K562 (cell line): ENCODE results near the gene GAS2L1. TPM values are rescaled to one million over a fixed set of nuclear protein-coding genes. Genes with fewer than 3 reads are reported as not detected.

Experiments used
- ATAC-seq: fragments of 200-7000 bp; cut with Tn5 transposase; 3 replicates; pipeline ENCODE4 v1.9.1; 2020; ENCODE audit warnings: moderate library complexity
- BruUV-seq: library from RNA; stranded (reverse); fragments of 400-500 nt; replicated peaks from 2 replicates; lab custom pipeline; 2021; lab: Mats Ljungman, UMichigan
- CTCF ChIA-PET: fragments of 300-600 bp; formaldehyde crosslinking; extraction: SDS; loops from one replicate; lab custom pipeline; 2021; ENCODE audit warnings: low intra/inter-chr PET ratio; lab: Yijun Ruan, JAX
- POLR2A ChIA-PET: fragments of 300-600, 350-650 bp; sonication (Branson Sonifier 250); formaldehyde crosslinking; extraction: SDS; loops from one replicate; lab custom pipeline; 2021; ENCODE audit warnings: antibody characterized with exemption, inconsistent platforms; lab: Yijun Ruan, JAX
- DNase-seq, 4 experiments: peaks; one replicate each; pipeline versions ENCODE4 v3.0.0 to v3.0.0-alpha.2; 2011 to 2018; ENCODE audit warnings: low spot score in 3 of 4, mixed read lengths in 3 of 4; ENCODE audit errors: extremely low read depth in 1 of 4
- FAIRE-seq: peaks from 2 replicates; lab custom pipeline; 2011; peaks lifted over from hg19 to GRCh38; lab: Jason Lieb, UNC
- H2AFZ ChIP-seq: 2 replicates; pipeline ENCODE4 v1.6.0; 2011; ENCODE audit warnings: low read depth, low read length, control low read depth, inconsistent platforms
- H3K27ac ChIP-seq: fragments of 200-600 bp; 3 replicates; pipeline ENCODE4 v1.8.0; 2011; ENCODE audit warnings: low read depth, mild to moderate bottlenecking, control low read depth, inconsistent platforms, low read length, moderate library complexity, mixed read lengths; ENCODE audit errors: extremely low read depth
- H3K27me3 ChIP-seq, 2 experiments: fragments of 300-600 bp in 1 of 2; 2 replicates in 1 of 2; 3 replicates in 1 of 2; pipeline versions ENCODE4 v1.6.0 to v1.8.0; 2011; ENCODE audit warnings: inconsistent platforms in 2 of 2, low read length in 2 of 2, mild to moderate bottlenecking in 1 of 2, mixed read lengths in 1 of 2, moderate library complexity in 1 of 2; ENCODE audit not compliant: control insufficient read depth in 2 of 2, insufficient read depth in 2 of 2
- H3K36me3 ChIP-seq: fragments of 300-600 bp; 3 replicates; pipeline ENCODE4 v1.8.0; 2011; ENCODE audit warnings: mild to moderate bottlenecking, low read length, inconsistent platforms; ENCODE audit not compliant: control insufficient read depth, insufficient read depth
- H3K4me1 ChIP-seq, 2 experiments: fragments of 200-600 bp in 1 of 2; replicated peaks in 1 of 2; 2 replicates in 1 of 2; 3 replicates in 1 of 2; pipeline versions ENCODE4 v1.5.1 to v1.8.0; 2011; ENCODE audit warnings: inconsistent platforms in 2 of 2, low read length in 2 of 2, mild to moderate bottlenecking in 1 of 2, mixed read lengths in 1 of 2, moderate library complexity in 1 of 2; ENCODE audit not compliant: control insufficient read depth in 2 of 2, insufficient read depth in 2 of 2
- H3K4me2 ChIP-seq: 2 replicates; pipeline ENCODE4 v1.6.1; 2011; ENCODE audit warnings: low read length, control low read depth, inconsistent platforms, mixed read lengths; ENCODE audit not compliant: insufficient read depth
- H3K4me3 ChIP-seq: fragments of 200-600 bp; sonication (generic), shearing (Covaris generic); 2 replicates; pipeline ENCODE4 v1.5.1; 2016; ENCODE audit warnings: control low read depth, inconsistent platforms
- H3K79me2 ChIP-seq: fragments of 200-600 bp; 3 replicates; pipeline ENCODE4 v1.8.0; 2011; ENCODE audit warnings: low read length, inconsistent platforms; ENCODE audit not compliant: control insufficient read depth, insufficient read depth
- H3K9ac ChIP-seq, 2 experiments: 2 replicates each; pipeline versions ENCODE4 v1.6.0 to v1.6.1; 2011; ENCODE audit warnings: low read depth in 2 of 2, low read length in 2 of 2, control low read depth in 1 of 2, inconsistent platforms in 1 of 2, mild to moderate bottlenecking in 1 of 2, mixed read lengths in 1 of 2; ENCODE audit not compliant: insufficient read depth in 1 of 2
- H3K9me1 ChIP-seq: one replicate; pipeline ENCODE4 v1.6.0; 2011; ENCODE audit warnings: inconsistent platforms, mild to moderate bottlenecking, low read length, moderate library complexity; ENCODE audit not compliant: control insufficient read depth, insufficient read depth
- H3K9me3 ChIP-seq: replicated peaks from 2 replicates; pipeline ENCODE4 v1.5.1; 2011; ENCODE audit warnings: low read depth, low read length, inconsistent platforms; ENCODE audit not compliant: control insufficient read depth, insufficient read depth
- H4K20me1 ChIP-seq: replicated peaks from 2 replicates; pipeline ENCODE4 v1.6.1; 2011; ENCODE audit warnings: low read length, inconsistent platforms, mixed read lengths; ENCODE audit not compliant: control insufficient read depth, insufficient read depth
- CBFA2T3 ChIP-seq: fragments of 450-650 bp; IDR thresholded peaks from 2 replicates; pipeline ENCODE4 v1.6.1; 2017
- HCFC1 ChIP-seq: IDR thresholded peaks from 2 replicates; pipeline ENCODE4 v1.6.1; 2012; ENCODE audit warnings: low read depth, low read length, improper control_type of control experiment
- ILK ChIP-seq: fragments of 450-650 bp; IDR thresholded peaks from 2 replicates; pipeline ENCODE4 v1.6.1; 2016; ENCODE audit warnings: missing genetic modification characterization, low read depth, mild to moderate bottlenecking, missing compliant biosample characterization, moderate library complexity, borderline replicate concordance
- JUND ChIP-seq, 2 experiments: IDR thresholded peaks; 2 replicates in 1 of 2; 3 replicates in 1 of 2; pipeline ENCODE4 v1.6.1; 2011; ENCODE audit warnings: borderline replicate concordance in 2 of 2, low read depth in 2 of 2, low read length in 2 of 2, improper control_type of control experiment in 1 of 2, missing biosample characterization in 1 of 2, missing genetic modification characterization in 1 of 2, missing genetic modification reagents in 1 of 2
- POLR2G ChIP-seq: fragments of 200-400 bp; formaldehyde crosslinking; IDR thresholded peaks from 2 replicates; pipeline ENCODE4 v1.6.1; 2017; ENCODE audit warnings: low read depth, mild to moderate bottlenecking, antibody characterized with exemption, low read length, moderate library complexity
- ZBTB7A ChIP-seq: IDR thresholded peaks from 2 replicates; pipeline ENCODE4 v1.6.1; 2011; ENCODE audit warnings: low read depth, mild to moderate bottlenecking, low read length, moderate library complexity, borderline replicate concordance; ENCODE audit not compliant: control insufficient read depth
- ZNF561 ChIP-seq: fragments of 450-650 bp; formaldehyde crosslinking; conservative IDR thresholded peaks from 2 replicates; pipeline ENCODE4 v1.4.0; 2020; ENCODE audit warnings: mild to moderate bottlenecking, moderate library complexity
- WGBS: fragments of 100-300 bp; shearing (Covaris generic); methylation state at CpG from one replicate; pipeline ENCODE4 v1.1.6; 2016; ENCODE audit warnings: low coverage, mixed read lengths; ENCODE audit not compliant: insufficient coverage; ENCODE audit errors: missing lambda C conversion rate; 5-methylcytosine and 5-hydroxymethylcytosine counted together
- in situ Hi-C: fragments of 300-500 bp; cut with MboI; formaldehyde crosslinking; loops from 4 replicates; pipeline ENCODE4 v1.15.0; 2018; ENCODE audit warnings: inconsistent platforms, mixed read lengths
- intact Hi-C: fragments of 100-400 bp; cut with micrococcal nuclease; formaldehyde crosslinking; loops from 2 replicates; pipeline ENCODE4 v1.14.2; 2022
- polyA plus RNA-seq, 8 experiments: library from polyadenylated mRNA; depleted of rRNA in 4 of 8; stranded (reverse) in 5 of 8; unstranded in 3 of 8; fragments of >200 nt; fragmentation: Nextera tagmentation in 2 of 8; fragmentation: Illumina TruSeq in 1 of 8; extraction: Ambion mirVana in 2 of 8; extraction: Trizol in 1 of 8; gene quantifications; 2 replicates each; pipeline versions ENCODE4 v1.2.1 to v1.2.3, GENCODE V29; 2011 to 2014; ENCODE audit warnings: inconsistent platforms in 1 of 8, missing spikeins in 1 of 8
- total RNA-seq, 7 experiments: library from RNA; depleted of rRNA in 6 of 7; stranded (reverse); fragments of >200 nt in 6 of 7; fragmentation: Illumina TruSeq in 2 of 7; extraction: Trizol in 2 of 7; gene quantifications; 2 replicates each; pipeline versions ENCODE4 v1.2.1 to v1.2.3, GENCODE V29; 2011 to 2021; ENCODE audit warnings: low replicate concordance in 1 of 7
- TF ChIP-seq, protein P1 (sequence below): fragments of 150-350 bp; conservative IDR thresholded peaks from 2 replicates; pipeline ENCODE4 v1.6.1; 2014; ENCODE audit warnings: low read length

The GAS2L1 gene
- total and polyA plus RNA-seq, 9 of the 15 experiments (the other 6 are each of a cell fraction or from before 2014, with no cell fraction given) = 0.56 to 19.7 (median 3.2) TPM

DNA sequence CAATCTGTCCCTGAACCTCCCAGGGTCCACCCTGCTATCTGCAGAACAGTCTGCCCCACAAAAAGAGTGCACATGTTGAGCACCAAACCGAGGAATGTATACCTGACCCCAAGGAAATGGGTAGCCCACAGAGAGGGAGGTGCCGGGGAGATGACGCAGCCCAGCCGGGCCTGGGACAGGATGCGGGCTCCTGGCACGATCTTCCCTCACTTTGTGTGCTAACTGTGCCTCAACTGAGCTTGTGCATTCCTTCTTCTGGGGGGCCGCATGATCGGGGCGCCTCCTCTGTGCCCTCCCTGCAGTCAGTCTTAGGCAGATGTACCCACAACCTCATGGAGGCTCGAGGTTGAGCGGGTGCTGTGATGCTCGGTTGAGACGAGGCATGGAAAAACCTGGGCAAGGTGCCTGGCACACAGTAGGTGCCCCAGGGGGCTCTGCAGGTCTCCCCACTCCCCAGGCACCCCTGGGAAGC lies 2.4 kb downstream of the GAS2L1 start:
- FAIRE-seq (no peak), ATAC-seq (no peak)
- no peaks in the 10 kb centered on the region for H4K20me1 ChIP-seq
- in situ Hi-C loops = no loop called here
- no peak overlapping the region for H3K27ac ChIP-seq
- peaks cover 18% of the 10 kb centered on the region for H3K79me2 ChIP-seq
- WGBS = 68% methylated on average over 12 of the region's 13 CpGs
- H3K4me2 ChIP-seq = peak overlapping the region; percentile 12
- no peak overlapping the region for H3K4me3 ChIP-seq
- CTCF ChIA-PET = no interaction called here
- TF ChIP-seq CBFA2T3 (no peak), ZNF561 (CRISPR knock-in tag) (no peak), ZBTB7A (peak; percentile 11; the same call in 1 of the 2 replicates), ILK (no peak), JUND (IDR thresholded peaks at IDR 0.05; ENCODE audit: borderline replicate concordance, low read depth, low read length) (no peak), JUND (tag; IDR thresholded peaks at IDR 0.05; ENCODE audit: borderline replicate concordance, low read depth, low read length) (no peak), POLR2G (0 out of 2 replicates have a peak, but pooled peaks have one; percentile 5), HCFC1 (no peak)
- TF ChIP-seq, protein P1, sequence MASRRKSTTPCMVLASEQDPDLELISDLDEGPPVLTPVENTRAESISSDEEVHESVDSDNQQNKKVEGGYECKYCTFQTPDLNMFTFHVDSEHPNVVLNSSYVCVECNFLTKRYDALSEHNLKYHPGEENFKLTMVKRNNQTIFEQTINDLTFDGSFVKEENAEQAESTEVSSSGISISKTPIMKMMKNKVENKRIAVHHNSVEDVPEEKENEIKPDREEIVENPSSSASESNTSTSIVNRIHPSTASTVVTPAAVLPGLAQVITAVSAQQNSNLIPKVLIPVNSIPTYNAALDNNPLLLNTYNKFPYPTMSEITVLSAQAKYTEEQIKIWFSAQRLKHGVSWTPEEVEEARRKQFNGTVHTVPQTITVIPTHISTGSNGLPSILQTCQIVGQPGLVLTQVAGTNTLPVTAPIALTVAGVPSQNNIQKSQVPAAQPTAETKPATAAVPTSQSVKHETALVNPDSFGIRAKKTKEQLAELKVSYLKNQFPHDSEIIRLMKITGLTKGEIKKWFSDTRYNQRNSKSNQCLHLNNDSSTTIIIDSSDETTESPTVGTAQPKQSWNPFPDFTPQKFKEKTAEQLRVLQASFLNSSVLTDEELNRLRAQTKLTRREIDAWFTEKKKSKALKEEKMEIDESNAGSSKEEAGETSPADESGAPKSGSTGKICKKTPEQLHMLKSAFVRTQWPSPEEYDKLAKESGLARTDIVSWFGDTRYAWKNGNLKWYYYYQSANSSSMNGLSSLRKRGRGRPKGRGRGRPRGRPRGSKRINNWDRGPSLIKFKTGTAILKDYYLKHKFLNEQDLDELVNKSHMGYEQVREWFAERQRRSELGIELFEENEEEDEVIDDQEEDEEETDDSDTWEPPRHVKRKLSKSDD = no peak
- TF ChIP-seq, all 486 proteins: peak for 2
- no peak for DNase-seq
- Histone ChIP-seq H3K4me1 (peaks cover 14 to 91% of the 10 kb centered on the region in 2 experiments; a peak in 4 of 5 replicates), H3K9ac (peak overlapping the region in 1 of 2 experiments; percentile 95; a peak in 2 of 4 replicates), H2AFZ (no peak overlapping the region), H3K27me3 (no peaks in the 10 kb centered on the region), H3K9me3 (no peaks in the 10 kb centered on the region), H3K36me3 (peaks cover 9% of the 10 kb centered on the region; the same call in 1 of the 3 replicates), H3K9me1 (no peaks in the 10 kb centered on the region)
- POLR2A ChIA-PET = no interaction called here
- intact Hi-C loops = no loop called here
- no TSS peak for BruUV-seq
